CD4-positive, alpha-beta T cell treated with Interleukin-1 beta for 1 hour (primary cell): Measurements from ENCODE around the gene FMNL1.

Source experiments
- DNase-seq, 2 donors: peaks; one replicate each; pipeline ENCODE4 v3.0.0-alpha.2; 2020 to 2022

FMNL1 gene

GRCh38 chr17:45284176-45285140 lies 62.8 kb downstream of the FMNL1 start:
- DNase-seq = peak; percentile 32

- DNase-seq = no peak
Measured at GRCh38 chr17:45286286-45286685, 64.6 kb downstream of the FMNL1 start.

GRCh38 chr17:45287526-45288500 lies 66.1 kb downstream of the FMNL1 start:
- no peak for DNase-seq

- DNase-seq = no peak
Measured at GRCh38 chr17:45288825-45289224, 67.1 kb downstream of the FMNL1 start.

DNA sequence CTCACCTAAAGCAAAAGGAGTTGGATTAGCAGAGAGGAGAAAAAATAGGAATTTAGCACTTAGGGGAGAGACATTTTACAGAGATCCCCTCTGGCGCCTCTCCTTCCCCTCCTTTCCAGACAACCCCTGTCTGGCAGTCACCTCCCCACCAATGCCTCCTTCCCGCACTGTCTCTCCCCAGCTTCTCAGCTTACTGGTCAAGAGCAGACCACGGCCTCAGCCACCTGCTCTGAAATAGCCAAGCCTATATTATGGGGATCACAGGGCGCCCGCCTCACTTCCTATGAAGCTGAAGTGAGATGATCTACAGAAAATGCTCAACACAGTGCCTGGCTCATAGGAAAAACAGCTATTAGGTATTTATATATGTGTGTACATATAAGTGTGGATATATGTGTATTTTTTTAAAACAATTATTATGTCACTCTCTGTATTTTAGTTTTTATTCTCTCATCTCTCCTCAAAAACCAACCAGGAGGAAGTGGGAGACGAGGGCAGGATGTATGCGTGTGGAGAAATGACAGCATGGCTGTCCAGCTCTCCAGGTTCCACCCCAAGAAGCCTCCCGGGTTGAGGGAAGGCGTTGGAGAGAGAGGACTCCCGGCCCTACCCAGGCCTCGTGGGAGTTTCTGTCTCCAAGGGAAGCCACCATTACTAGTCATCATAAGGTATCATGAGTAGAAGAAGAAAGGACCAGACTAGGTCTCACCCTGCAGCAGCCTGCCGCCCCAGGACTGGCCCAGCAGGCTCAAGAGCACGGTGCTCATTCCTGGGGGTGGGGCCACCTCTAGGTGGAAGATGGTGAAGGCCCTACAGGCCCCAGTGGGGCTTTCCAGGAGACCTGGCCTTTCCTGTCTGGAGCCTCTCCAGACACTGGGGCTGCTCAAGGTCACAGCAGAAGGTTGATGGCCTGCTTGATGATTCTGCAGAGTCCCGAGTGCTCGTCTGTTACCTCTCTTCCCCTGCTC lies 67.9 kb downstream of the FMNL1 start:
- no peak for DNase-seq

DNA sequence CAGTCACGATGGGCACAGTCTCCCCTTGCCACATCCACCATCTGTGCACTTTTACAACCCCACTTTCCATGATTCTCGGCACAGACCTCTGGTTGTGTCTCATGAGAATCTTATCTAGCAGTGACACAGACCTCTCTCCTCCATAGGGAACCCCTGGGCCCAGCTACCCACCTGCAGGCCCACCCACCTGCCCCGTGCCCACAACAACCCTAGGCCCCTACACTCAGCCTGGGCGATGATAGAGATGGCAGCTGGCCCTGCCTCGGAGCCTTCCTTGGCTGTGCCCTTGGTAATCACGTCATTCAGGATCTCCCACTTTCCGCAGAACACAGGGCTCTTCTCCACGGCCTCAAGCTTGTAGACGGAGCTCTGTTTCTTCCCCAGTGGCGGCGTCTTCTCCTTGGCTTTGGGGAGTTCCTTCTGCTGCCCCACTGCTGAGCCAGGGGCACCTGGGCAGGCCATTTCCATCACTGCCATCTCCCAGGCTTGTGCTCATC lies 68.6 kb downstream of the FMNL1 start:
- DNase-seq = no peak

- peak in 1 of 2 donors; percentile 49 for DNase-seq
Measured at GRCh38 chr17:45291171-45291805, 69.6 kb downstream of the FMNL1 start.

- DNase-seq = no peak
Measured at GRCh38 chr17:45292696-45293412, 71.2 kb downstream of the FMNL1 start.

DNA sequence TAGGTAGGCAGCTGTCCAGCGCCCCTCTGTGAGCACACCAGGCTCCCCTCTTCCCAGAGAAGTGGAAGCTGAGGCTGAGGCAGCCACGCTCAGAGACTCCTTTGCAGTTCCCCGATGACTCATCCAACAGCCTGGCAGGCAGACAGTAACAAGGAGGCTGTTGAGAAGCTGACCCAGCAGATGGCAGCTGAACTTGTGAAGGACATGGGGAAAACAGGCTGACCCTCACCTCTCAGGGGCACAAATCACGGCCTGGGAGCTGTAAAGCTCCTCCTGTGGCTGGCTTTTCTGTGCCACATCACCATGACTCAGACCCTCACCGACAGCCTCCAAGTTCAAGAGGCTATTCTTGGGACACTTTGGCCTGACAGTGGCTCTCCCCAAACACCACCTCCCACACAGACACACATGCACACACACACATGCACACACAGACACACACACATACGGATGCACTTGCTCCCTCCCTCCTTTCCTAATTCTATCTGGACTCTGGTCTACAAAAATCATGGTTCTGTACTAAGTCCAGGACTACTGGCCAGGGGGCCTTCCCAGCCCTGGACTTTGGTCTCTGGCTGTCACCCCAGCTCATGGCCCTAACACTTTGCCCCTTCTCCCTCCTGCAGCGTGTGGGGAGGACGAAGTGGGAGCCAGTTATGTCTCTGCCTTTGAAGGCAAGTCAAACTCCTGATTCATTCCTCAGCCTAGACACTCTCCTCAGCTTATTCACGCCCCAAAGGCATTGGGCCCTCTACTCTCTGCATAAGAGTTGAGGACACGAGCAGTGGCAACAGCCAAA lies 71.9 kb downstream of the FMNL1 start:
- DNase-seq = peak in 1 of 2 donors; percentile 71

- no peak for DNase-seq
Measured at GRCh38 chr17:45294506-45294905, 72.8 kb downstream of the FMNL1 start.

DNA sequence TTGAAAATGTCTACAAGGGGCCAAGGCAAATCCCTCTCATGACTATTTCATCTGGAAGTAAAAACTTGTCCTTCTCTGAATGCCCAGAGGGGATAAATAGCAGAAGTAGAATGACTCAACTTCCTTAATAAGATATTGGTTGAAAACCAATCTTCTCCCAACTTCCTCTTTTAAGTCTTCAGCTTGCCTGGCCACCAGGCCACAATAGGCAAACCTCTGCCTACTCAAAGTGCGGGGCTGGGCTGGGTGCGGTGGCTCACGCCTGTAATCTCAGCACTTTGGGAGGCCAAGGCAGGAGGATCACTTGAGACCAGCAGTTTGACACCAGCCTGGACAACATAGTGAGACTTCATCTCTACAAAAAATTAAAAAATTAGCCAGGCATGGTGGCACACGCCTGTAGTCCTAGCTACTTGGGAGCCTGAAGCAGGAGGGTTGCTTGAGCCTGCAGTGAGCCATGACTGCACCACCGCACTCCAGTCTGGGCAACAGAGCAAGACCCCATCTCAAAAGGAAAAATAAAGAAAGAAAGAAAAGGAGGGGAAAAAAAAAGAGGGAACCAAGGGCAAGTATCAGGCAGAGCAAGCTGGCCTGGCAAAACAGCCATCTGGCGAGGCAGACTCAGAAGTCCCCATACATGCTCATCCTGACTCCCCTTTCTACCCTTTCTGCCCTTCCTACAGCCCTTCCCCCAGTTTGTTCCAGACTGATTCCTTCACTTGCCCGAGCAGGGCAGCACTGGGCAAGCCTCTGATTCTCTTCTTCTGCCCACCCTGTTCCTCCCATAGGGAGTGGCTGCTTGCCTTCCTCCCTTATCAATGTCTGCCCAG lies 74.5 kb downstream of the FMNL1 start:
- DNase-seq = peak in 1 of 2 donors; percentile 59

DNA sequence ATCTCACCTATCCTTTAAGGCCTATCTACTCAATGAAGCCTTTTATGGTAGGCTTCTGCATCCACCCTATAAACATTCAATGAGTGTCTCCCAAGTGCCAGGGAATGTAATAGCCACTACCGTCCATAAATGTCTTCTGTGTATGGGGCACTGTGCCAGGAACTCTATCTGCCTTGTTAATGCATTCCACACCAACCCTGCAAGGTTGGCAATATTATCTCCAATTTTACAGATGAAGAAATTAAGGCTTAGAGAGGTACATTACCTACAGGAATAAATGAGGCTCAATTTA lies 75.1 kb downstream of the FMNL1 start:
- no peak for DNase-seq
